IPS-15b (cell line): Measurements from ENCODE around the gene ITSN1.

Experiments used
- H3K27me3 ChIP-seq: one replicate; pipeline ENCODE4 v1.6.1; 2013; ENCODE audit warnings: low read length; ENCODE audit not compliant: control insufficient read depth, insufficient read depth
- H3K36me3 ChIP-seq: one replicate; pipeline ENCODE4 v1.6.1; 2013; ENCODE audit warnings: low read length; ENCODE audit not compliant: control insufficient read depth, insufficient read depth
- H3K4me1 ChIP-seq: one replicate; pipeline ENCODE4 v1.6.1; 2013; ENCODE audit warnings: mild to moderate bottlenecking, low read length; ENCODE audit not compliant: control insufficient read depth, insufficient read depth
- H3K4me3 ChIP-seq: one replicate; pipeline ENCODE4 v1.5.1; 2013; ENCODE audit warnings: low read depth, low read length
- H3K9ac ChIP-seq: one replicate; pipeline ENCODE4 v1.6.1; 2013; ENCODE audit warnings: low read depth, mild to moderate bottlenecking, low read length
- H3K9me3 ChIP-seq: one replicate; pipeline ENCODE4 v1.6.1; 2013; ENCODE audit warnings: mild to moderate bottlenecking, low read length; ENCODE audit not compliant: control insufficient read depth, insufficient read depth

ITSN1 gene

DNA sequence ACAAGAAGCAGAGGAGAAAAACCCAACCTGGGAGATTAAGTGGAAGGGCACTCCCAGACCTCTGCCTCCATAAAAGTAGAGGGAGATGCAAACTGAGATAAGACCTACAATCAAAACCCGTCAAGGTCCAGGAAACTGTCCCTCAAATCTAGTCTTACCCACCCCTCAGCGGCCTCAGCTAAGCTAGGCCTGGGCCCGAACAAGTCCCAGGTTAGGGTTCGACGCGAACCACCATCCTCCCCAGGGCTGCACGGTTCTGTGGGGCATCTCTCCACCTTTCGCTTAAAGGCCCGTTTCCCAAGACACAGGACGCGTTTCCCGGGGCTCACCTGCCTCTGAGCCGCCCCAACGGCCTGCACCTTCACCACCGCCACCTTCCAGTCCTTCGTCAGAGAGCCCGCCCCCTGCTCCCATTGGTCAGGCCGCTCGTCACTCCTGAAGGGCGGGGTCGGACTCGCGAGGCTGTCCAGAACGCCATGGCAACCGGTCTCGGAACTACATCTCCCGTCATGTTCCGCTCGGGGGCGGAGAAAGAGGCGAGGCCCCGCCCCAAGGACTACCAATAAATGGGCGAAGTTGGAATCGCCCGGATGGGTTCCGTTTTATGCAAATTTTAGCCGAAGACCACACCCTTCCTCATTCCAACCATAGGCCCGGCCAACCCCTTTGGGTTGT is 812 bp upstream of the ITSN1 start, which contains the start of gene CRYZL1:
Gene CRYZL1 (minus strand): TSS at position 390 of the 675 bp plus-strand sequence. CDS start 10,190 bp downstream, outside the sequence.
- Histone ChIP-seq H3K36me3 (no peaks in the 10 kb centered on the region), H3K27me3 (no peaks in the 10 kb centered on the region), H3K4me1 (peaks cover 11% of the 10 kb centered on the region), H3K9ac (peak within 1 kb of the TSS; percentile 97), H3K9me3 (no peaks in the 10 kb centered on the region), H3K4me3 (peak within 1 kb of the TSS; percentile 98)

DNA sequence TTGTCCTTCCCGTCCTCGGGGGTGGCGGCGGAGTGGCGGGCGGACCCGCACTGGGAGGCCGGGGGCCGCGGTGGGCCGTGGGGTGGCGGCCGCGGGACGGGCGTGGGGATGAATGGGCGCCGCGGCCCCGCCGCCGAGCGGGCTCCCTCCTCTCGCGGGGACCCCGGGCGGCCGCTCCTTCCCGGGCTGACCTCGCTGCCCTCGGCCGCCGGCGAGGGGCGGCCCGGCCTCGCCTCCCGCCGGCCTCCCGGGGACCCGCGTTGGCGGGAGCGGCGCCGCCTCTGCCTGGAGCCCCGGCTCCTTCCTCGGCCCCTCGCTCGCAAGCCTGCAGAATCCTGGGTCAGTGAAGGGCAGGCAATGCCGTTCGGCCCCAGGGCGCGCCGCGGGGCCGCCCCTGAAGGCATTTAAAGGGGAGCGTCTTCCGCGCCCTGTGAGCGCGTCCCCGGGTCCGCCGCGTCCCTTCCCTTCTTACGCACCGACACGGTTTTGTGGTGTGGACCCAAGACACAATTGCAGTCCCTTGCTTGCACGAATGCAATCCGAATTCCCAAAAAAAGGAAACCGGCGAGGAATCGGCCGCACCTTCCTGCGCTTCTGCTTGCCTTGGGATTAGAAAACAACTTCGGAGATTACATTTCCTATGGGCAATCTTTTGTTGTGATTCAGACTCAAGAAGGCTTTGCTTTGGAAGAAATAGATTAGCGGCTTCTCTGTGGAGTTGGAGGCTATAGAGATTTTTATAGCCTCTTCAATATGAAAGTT is 776 bp downstream of the ITSN1 start:
- H3K4me3 ChIP-seq, result peak overlapping the region; percentile 88
- no peaks in the 10 kb centered on the region for H3K9me3 ChIP-seq
- no peaks in the 10 kb centered on the region for H3K27me3 ChIP-seq
- H3K9ac ChIP-seq, result peak overlapping the region; percentile 57
- no peaks in the 10 kb centered on the region for H3K36me3 ChIP-seq
- H3K4me1 ChIP-seq, result peaks cover 11% of the 10 kb centered on the region

GRCh38 chr21:33643658-33644311 is 1.5 kb downstream of the ITSN1 start:
- Histone ChIP-seq H3K9me3 (no peaks in the 10 kb centered on the region), H3K4me1 (peaks cover 11% of the 10 kb centered on the region), H3K4me3 (peak overlapping the region; percentile 88), H3K27me3 (no peaks in the 10 kb centered on the region), H3K9ac (peak overlapping the region; percentile 57), H3K36me3 (no peaks in the 10 kb centered on the region)

DNA sequence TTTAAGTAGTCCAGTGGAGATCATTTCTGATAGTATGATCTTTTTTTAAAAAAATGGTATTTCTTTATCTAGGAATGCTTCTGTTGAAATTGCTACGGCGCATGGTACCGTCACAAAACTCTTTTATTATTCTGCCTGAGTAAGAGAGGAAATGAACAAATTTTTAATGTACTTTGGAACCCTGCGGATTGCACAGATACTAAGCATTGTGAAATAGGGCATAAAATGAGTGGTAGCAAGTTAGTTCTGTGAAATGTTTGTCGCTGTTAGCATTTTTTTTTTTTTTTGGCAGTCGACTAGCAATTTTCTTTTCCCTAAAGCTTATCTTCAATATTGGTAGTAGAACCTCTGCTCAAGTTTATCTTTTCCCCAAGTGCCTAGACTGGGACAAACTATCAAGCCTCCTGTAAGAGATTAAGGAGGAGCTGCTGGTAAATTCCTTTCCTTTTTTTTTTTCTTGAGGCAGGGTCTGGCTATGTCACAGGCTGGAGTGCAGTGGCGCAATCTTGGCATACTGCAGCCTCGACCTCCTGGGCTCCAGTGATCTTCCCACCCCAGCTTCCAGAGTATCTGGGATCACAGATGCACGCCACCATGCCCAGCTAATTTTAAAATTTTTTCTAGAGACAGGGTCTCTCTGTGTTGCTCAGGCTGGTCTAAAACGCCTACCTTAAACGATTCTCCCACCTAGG is 2.2 kb downstream of the ITSN1 start:
- Histone ChIP-seq H3K9ac (no peak overlapping the region), H3K4me3 (peak overlapping the region; percentile 88), H3K36me3 (no peaks in the 10 kb centered on the region), H3K9me3 (no peaks in the 10 kb centered on the region), H3K4me1 (peaks cover 15% of the 10 kb centered on the region), H3K27me3 (no peaks in the 10 kb centered on the region)

GRCh38 chr21:33645730-33646129 is 3.4 kb downstream of the ITSN1 start:
- Histone ChIP-seq H3K36me3 (no peaks in the 10 kb centered on the region), H3K9ac (no peak overlapping the region), H3K27me3 (no peaks in the 10 kb centered on the region), H3K9me3 (no peaks in the 10 kb centered on the region), H3K4me1 (peaks cover 15% of the 10 kb centered on the region), H3K4me3 (no peak overlapping the region)

- Histone ChIP-seq H3K4me1 (peaks cover 28% of the 10 kb centered on the region), H3K9me3 (no peaks in the 10 kb centered on the region), H3K27me3 (no peaks in the 10 kb centered on the region), H3K4me3 (no peak overlapping the region), H3K36me3 (no peaks in the 10 kb centered on the region), H3K9ac (no peak overlapping the region)
Observed at GRCh38 chr21:33647587-33647986, 5.3 kb downstream of the ITSN1 start.

- no peaks in the 10 kb centered on the region for H3K9me3 ChIP-seq
- H3K9ac ChIP-seq, result no peak overlapping the region
- H3K36me3 ChIP-seq, result no peaks in the 10 kb centered on the region
- no peaks in the 10 kb centered on the region for H3K27me3 ChIP-seq
- no peak overlapping the region for H3K4me3 ChIP-seq
- H3K4me1 ChIP-seq, result peaks cover 28% of the 10 kb centered on the region
Observed at GRCh38 chr21:33648555-33648954, 6.3 kb downstream of the ITSN1 start.

DNA sequence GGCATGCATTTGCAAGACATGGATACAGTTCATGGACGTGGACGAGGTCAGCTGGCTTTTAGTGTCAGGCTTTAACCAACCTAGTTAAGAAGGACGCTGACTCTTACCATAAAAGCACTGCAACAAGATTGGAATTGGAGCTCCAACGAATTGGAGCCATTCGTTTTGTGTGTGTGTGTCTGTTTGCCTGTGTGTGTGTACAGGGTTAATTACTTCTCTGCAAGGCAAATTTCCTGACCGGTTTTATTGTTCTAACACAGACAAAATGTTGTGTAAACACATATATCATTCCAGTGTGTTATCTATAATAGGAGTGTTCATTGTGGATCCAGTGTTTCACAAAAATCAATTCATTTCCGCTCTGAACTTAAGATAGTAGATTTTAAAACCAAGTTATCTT is 7.9 kb downstream of the ITSN1 start:
- Histone ChIP-seq H3K4me3 (no peak overlapping the region), H3K36me3 (no peaks in the 10 kb centered on the region), H3K27me3 (no peaks in the 10 kb centered on the region), H3K4me1 (peaks cover 30% of the 10 kb centered on the region), H3K9me3 (no peaks in the 10 kb centered on the region), H3K9ac (no peak overlapping the region)

DNA sequence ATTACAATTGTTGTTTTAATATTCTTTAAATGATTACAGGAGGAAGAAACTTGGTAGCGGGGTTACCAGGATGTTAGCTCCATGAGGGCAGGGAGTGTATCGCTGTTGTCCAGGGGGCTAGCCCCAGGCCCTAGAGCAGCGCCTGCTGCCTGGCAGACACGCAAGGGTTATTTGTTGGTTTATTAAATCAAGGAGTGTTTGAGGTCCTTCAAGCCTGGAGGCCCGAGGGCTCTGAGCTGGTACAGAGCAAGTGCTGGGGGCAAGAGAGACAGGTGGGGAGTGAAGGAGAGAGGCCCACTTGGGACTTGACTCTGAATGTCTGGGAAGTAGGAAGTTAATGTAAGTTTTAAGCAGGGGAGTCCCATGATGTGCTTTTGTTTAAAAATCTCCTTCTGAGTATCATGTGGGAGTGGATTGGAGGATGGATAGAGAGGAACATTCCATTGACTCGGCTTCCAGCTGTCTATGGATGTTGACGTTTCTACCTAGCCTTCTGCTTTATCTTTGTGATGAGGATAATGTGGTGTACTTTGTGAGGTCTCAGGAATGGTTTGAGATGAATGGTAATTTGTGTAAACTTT is 8.7 kb downstream of the ITSN1 start:
- Histone ChIP-seq H3K27me3 (no peaks in the 10 kb centered on the region), H3K4me1 (peaks cover 28% of the 10 kb centered on the region), H3K9ac (no peak overlapping the region), H3K36me3 (no peaks in the 10 kb centered on the region), H3K4me3 (no peak overlapping the region), H3K9me3 (no peaks in the 10 kb centered on the region)

GRCh38 chr21:33651965-33652680 is 9.8 kb downstream of the ITSN1 start:
- no peaks in the 10 kb centered on the region for H3K9me3 ChIP-seq
- no peaks in the 10 kb centered on the region for H3K36me3 ChIP-seq
- H3K4me3 ChIP-seq, result no peak overlapping the region
- no peaks in the 10 kb centered on the region for H3K27me3 ChIP-seq
- H3K4me1 ChIP-seq, result peaks cover 28% of the 10 kb centered on the region
- H3K9ac ChIP-seq, result no peak overlapping the region

GRCh38 chr21:33654412-33654811 is 12.1 kb downstream of the ITSN1 start:
- H3K4me1 ChIP-seq, result peaks cover 26% of the 10 kb centered on the region
- no peaks in the 10 kb centered on the region for H3K27me3 ChIP-seq
- no peak overlapping the region for H3K4me3 ChIP-seq
- no peaks in the 10 kb centered on the region for H3K9me3 ChIP-seq
- no peak overlapping the region for H3K9ac ChIP-seq
- no peaks in the 10 kb centered on the region for H3K36me3 ChIP-seq
